ENCODE results near the gene AP2A1. TPM values are rescaled to one million over a fixed set of nuclear protein-coding genes. Genes with fewer than 3 reads are reported as not detected.

The AP2A1 gene
- total and polyA plus RNA-seq, 2 donors (not counting 3 experiments of a cell fraction or from before 2014, with no cell fraction given): 108 to 113 TPM

DNA sequence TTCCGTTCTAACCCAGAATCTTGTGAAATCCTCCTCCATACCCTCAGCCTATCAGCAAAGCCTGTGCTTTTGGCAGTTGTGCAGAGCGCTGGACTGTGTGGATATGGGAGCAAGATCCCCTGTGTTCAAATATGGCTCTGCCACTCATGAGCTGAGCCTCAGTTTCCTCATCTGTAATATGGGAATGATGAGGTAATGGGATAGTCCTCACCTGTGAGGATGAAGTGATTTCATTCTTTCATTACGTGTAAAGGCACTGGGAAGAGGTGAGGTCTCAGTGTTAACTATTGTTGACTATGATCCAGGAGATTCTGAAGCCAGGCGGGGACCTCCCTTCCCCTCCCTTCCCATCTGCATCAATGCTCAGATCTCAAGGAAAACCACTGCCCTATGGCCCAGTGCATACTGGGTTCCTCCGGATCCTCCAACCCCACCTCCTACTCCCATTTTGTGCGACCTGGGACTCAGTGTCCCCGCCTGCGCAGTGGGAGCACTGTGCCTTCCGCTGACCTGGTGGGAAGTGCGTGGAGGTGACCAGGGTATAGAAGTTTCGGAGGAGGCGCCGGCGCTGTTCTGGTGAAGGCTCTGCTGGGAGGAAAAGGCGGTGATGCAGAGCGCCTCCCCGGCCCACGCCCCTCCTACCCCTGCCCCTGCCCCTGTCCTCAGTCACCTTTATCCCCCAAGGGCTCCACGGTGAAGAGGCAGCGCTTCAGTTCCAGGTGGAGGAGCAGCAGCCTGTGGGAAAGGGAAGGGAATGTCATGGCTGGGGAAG lies 41.3 kb downstream of the AP2A1 start:
- H3K36me3 ChIP-seq (ENCODE audit: control insufficient read depth in 2 of 2, extremely low read depth in 1 of 2, insufficient read depth in 2 of 2, low read length in 2 of 2): peaks cover 4 to 6% of the 10 kb centered on the region in 2 experiments
- H3K79me2 ChIP-seq (ENCODE audit: control insufficient read depth, insufficient read depth, low read length): no peaks in the 10 kb centered on the region
- BruUV-seq (replicated peaks): no TSS peak
- TF ChIP-seq EZH2 (IDR thresholded peaks at IDR 0.05; ENCODE audit: borderline replicate concordance, low read depth, low read length, severe bottlenecking): no peak
- no peak for TF ChIP-seq POLR2A (IDR thresholded peaks at IDR 0.05; ENCODE audit: low read depth, low read length)
- TF ChIP-seq FOS (IDR thresholded peaks at IDR 0.05; ENCODE audit: borderline replicate concordance, insufficient read depth, low read length): no peak
- TF ChIP-seq JUN (IDR thresholded peaks at IDR 0.05; ENCODE audit: borderline replicate concordance, insufficient read depth, insufficient read length, low read depth): no peak
- TF ChIP-seq, protein P1, sequence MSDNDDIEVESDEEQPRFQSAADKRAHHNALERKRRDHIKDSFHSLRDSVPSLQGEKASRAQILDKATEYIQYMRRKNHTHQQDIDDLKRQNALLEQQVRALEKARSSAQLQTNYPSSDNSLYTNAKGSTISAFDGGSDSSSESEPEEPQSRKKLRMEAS (IDR thresholded peaks at IDR 0.05; ENCODE audit: insufficient read depth, insufficient read length): no peak
- no peak for TF ChIP-seq MYC (IDR thresholded peaks at IDR 0.05; ENCODE audit: low read depth, low read length)
- H3K9ac ChIP-seq (replicated peaks; ENCODE audit: extremely low read depth, insufficient read depth, low read length): no peak overlapping the region
- H3K4me2 ChIP-seq (ENCODE audit: insufficient read depth, low read length): no peak overlapping the region
- no peak overlapping the region for H3K27ac ChIP-seq (ENCODE audit: insufficient read depth, low read depth, low read length)
- H3K4me3 ChIP-seq (replicated peaks in 1 of 3; ENCODE audit: insufficient read depth in 1 of 3, low read depth in 1 of 3, low read length in 3 of 3): no peak overlapping the region
- H3K27me3 ChIP-seq (ENCODE audit: control insufficient read depth in 2 of 2, insufficient read depth in 2 of 2, low read length in 2 of 2): no peaks in the 10 kb centered on the region
- H3K9me3 ChIP-seq (replicated peaks; ENCODE audit: control insufficient read depth, insufficient read depth, low read length): no peaks in the 10 kb centered on the region
- H2AFZ ChIP-seq (ENCODE audit: low read depth, low read length): no peak overlapping the region
- ChIA-PET POLR2A (no interaction called here), CTCF (no interaction called here)
- peaks cover 15% of the 10 kb centered on the region for H3K4me1 ChIP-seq (ENCODE audit: control insufficient read depth, extremely low read depth, insufficient read depth, low read length)
- FAIRE-seq (no peak), DNase-seq (ENCODE audit: low read depth, low spot score) (no peak)
- intact Hi-C loops (cut with micrococcal nuclease) (loop anchor here (2.0 to 5.0 kb wide), 3 partner anchors 41 to 311 kb away; partner anchors contain the start of genes ADM5, AP2A1 and RPS11), dilution Hi-C loops (cut with MboI; ENCODE audit: extremely low pct_ligation_motif_present, low sequenced_read_pairs) (no loop called here)
- H4K20me1 ChIP-seq (replicated peaks; ENCODE audit: control insufficient read depth, extremely low read depth, insufficient read depth, low read length): no peaks in the 10 kb centered on the region
- H3K9me1 ChIP-seq (replicated peaks; ENCODE audit: control insufficient read depth, extremely low read depth, insufficient read depth, low read length): no peaks in the 10 kb centered on the region

DNA sequence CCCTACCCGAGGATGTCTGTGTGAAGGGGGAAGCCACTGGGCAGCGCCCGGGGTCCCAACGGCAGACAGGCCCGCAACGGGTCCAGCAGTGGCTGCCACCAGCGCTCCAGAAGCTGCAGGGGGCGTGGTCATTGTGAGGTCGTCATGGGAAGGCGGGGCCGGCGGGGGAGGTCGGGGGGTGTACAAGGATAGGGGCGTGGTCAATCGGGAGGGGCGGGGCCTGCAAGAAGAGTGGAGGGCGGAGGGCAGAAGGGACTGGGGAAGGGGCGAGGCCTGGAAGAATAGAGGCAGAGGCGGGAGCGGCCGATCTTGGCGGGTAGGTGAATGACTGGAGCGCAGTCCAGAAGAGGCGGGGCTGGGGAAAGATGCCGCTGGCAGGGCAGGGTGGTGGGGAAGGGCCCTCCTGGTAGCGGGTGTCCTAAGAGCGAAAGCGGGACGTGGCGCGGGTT lies 41.9 kb downstream of the AP2A1 start:
- no peaks in the 10 kb centered on the region for H3K36me3 ChIP-seq (ENCODE audit: control insufficient read depth in 2 of 2, extremely low read depth in 1 of 2, insufficient read depth in 2 of 2, low read length in 2 of 2)
- peaks cover 15% of the 10 kb centered on the region for H3K4me1 ChIP-seq (ENCODE audit: control insufficient read depth, extremely low read depth, insufficient read depth, low read length)
- no peaks in the 10 kb centered on the region for H3K79me2 ChIP-seq (ENCODE audit: control insufficient read depth, insufficient read depth, low read length)
- FAIRE-seq (peak; percentile 80), DNase-seq (ENCODE audit: low read depth, low spot score) (peak; percentile 85)
- H4K20me1 ChIP-seq (replicated peaks; ENCODE audit: control insufficient read depth, extremely low read depth, insufficient read depth, low read length): no peaks in the 10 kb centered on the region
- no peaks in the 10 kb centered on the region for H3K9me3 ChIP-seq (replicated peaks; ENCODE audit: control insufficient read depth, insufficient read depth, low read length)
- dilution Hi-C loops (cut with MboI; ENCODE audit: extremely low pct_ligation_motif_present, low sequenced_read_pairs): no loop called here
- TF ChIP-seq MYC (IDR thresholded peaks at IDR 0.05; ENCODE audit: low read depth, low read length) (no peak), EZH2 (IDR thresholded peaks at IDR 0.05; ENCODE audit: borderline replicate concordance, low read depth, low read length, severe bottlenecking) (no peak), POLR2AphosphoS5 (IDR thresholded peaks at IDR 0.05; ENCODE audit: insufficient read depth, low read depth, low read length) (no peak), POLR2A (IDR thresholded peaks at IDR 0.05; ENCODE audit: low read depth, low read length) (no peak), JUN (IDR thresholded peaks at IDR 0.05; ENCODE audit: borderline replicate concordance, insufficient read depth, insufficient read length, low read depth) (no peak), FOS (IDR thresholded peaks at IDR 0.05; ENCODE audit: borderline replicate concordance, insufficient read depth, low read length) (no peak), GATA2 (IDR thresholded peaks at IDR 0.05; ENCODE audit: insufficient read depth, insufficient read length, low read depth, low read length) (no peak)
- TF ChIP-seq, protein P1 (IDR thresholded peaks at IDR 0.05; ENCODE audit: insufficient read depth, insufficient read length): no peak
- TF ChIP-seq, protein P2, sequence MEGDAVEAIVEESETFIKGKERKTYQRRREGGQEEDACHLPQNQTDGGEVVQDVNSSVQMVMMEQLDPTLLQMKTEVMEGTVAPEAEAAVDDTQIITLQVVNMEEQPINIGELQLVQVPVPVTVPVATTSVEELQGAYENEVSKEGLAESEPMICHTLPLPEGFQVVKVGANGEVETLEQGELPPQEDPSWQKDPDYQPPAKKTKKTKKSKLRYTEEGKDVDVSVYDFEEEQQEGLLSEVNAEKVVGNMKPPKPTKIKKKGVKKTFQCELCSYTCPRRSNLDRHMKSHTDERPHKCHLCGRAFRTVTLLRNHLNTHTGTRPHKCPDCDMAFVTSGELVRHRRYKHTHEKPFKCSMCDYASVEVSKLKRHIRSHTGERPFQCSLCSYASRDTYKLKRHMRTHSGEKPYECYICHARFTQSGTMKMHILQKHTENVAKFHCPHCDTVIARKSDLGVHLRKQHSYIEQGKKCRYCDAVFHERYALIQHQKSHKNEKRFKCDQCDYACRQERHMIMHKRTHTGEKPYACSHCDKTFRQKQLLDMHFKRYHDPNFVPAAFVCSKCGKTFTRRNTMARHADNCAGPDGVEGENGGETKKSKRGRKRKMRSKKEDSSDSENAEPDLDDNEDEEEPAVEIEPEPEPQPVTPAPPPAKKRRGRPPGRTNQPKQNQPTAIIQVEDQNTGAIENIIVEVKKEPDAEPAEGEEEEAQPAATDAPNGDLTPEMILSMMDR (IDR thresholded peaks at IDR 0.05; ENCODE audit: extremely low read depth in 1 of 2, insufficient read depth in 1 of 2, low read depth in 1 of 2, low read length in 2 of 2): no peak
- POLR2A ChIA-PET: interaction anchor here (0.6 kb wide), 1 partner anchor 50 kb away, joined by 3 read pairs; no protein-coding TSS in a partner anchor
- H3K4me3 ChIP-seq (replicated peaks in 1 of 3; ENCODE audit: insufficient read depth in 1 of 3, low read depth in 1 of 3, low read length in 3 of 3): peak overlapping the region; percentile 46 to 59 (median 59)
- H3K27me3 ChIP-seq (ENCODE audit: control insufficient read depth in 2 of 2, insufficient read depth in 2 of 2, low read length in 2 of 2): no peaks in the 10 kb centered on the region
- no TSS peak for BruUV-seq (replicated peaks)
- peak overlapping the region; percentile 83 for H2AFZ ChIP-seq (ENCODE audit: low read depth, low read length)
- CTCF ChIA-PET: no interaction called here
- intact Hi-C loops (cut with micrococcal nuclease): loop anchor here (2.0 to 5.0 kb wide), 3 partner anchors 42 to 311 kb away; partner anchors contain the start of genes ADM5, AP2A1 and RPS11
- H3K9ac ChIP-seq (replicated peaks; ENCODE audit: extremely low read depth, insufficient read depth, low read length): peak overlapping the region; percentile 51
- H3K9me1 ChIP-seq (replicated peaks; ENCODE audit: control insufficient read depth, extremely low read depth, insufficient read depth, low read length): no peaks in the 10 kb centered on the region
- peak overlapping the region; percentile 65 for H3K4me2 ChIP-seq (ENCODE audit: insufficient read depth, low read length)
- no peak overlapping the region for H3K27ac ChIP-seq (ENCODE audit: insufficient read depth, low read depth, low read length)
